Thoracic aorta (tissue), 2 donors: ENCODE data around the gene PARVA. TPM values are rescaled to one million over a fixed set of nuclear protein-coding genes. Genes with fewer than 3 reads are reported as not detected.

Experiments
- ATAC-seq: fragments of 150-250 bp; one replicate; pipeline ENCODE4 v1.8.0; 2017; ENCODE audit warnings: low read depth; ENCODE audit not compliant: insufficient number of reproducible peaks, low FRiP score
- DNase-seq: peaks from one replicate; pipeline ENCODE4 v3.0.0-alpha.2; 2020; ENCODE audit warnings: low spot score
- H3K27ac ChIP-seq, 2 donors: fragments of 200-600 bp; sonication (generic); 1 replicate in 1 of 2; 2 replicates in 1 of 2; pipeline ENCODE4 v1.5.1; 2016; ENCODE audit warnings: mild to moderate bottlenecking in 2 of 2, moderate library complexity in 2 of 2
- H3K27me3 ChIP-seq: fragments of 200-600 bp; sonication (generic); replicated peaks from 2 replicates; pipeline ENCODE4 v1.6.0; 2016; ENCODE audit warnings: mild to moderate bottlenecking; ENCODE audit not compliant: insufficient read depth
- H3K36me3 ChIP-seq: fragments of 200-600 bp; sonication (generic); one replicate; pipeline ENCODE4 v1.5.1; 2016
- H3K4me1 ChIP-seq, 2 donors: fragments of 200-600 bp; sonication (generic); 1 replicate in 1 of 2; 2 replicates in 1 of 2; pipeline versions ENCODE4 v1.5.1 to v1.6.0; 2016; ENCODE audit warnings: low read depth in 2 of 2, mild to moderate bottlenecking in 1 of 2; ENCODE audit not compliant: control insufficient read depth in 1 of 2
- H3K4me3 ChIP-seq: fragments of 200-600 bp; sonication (generic); 2 replicates; pipeline ENCODE4 v1.5.1; 2016; ENCODE audit warnings: mild to moderate bottlenecking
- H3K9me3 ChIP-seq: fragments of 200-600 bp; sonication (generic); 2 replicates; pipeline ENCODE4 v1.5.1; 2016
- total RNA-seq, 2 donors: library from RNA; depleted of rRNA; stranded (reverse); fragments of >200 nt; gene quantifications; one replicate each; pipeline versions ENCODE4 v1.1.0 to v1.2.3, GENCODE V29; 2016
- TF ChIP-seq, protein P1 (sequence below): fragments of 200-600 bp; sonication (generic); IDR thresholded peaks from one replicate; pipeline ENCODE4 v1.5.1; 2019; ENCODE audit warnings: antibody characterized with exemption

The PARVA gene
- total RNA-seq, 2 donors from 2014 or later = 96.7 to 99.7 TPM

- H3K27ac ChIP-seq = no peak overlapping the region
- H3K36me3 ChIP-seq = no peaks in the 10 kb centered on the region
- TF ChIP-seq, protein P1, sequence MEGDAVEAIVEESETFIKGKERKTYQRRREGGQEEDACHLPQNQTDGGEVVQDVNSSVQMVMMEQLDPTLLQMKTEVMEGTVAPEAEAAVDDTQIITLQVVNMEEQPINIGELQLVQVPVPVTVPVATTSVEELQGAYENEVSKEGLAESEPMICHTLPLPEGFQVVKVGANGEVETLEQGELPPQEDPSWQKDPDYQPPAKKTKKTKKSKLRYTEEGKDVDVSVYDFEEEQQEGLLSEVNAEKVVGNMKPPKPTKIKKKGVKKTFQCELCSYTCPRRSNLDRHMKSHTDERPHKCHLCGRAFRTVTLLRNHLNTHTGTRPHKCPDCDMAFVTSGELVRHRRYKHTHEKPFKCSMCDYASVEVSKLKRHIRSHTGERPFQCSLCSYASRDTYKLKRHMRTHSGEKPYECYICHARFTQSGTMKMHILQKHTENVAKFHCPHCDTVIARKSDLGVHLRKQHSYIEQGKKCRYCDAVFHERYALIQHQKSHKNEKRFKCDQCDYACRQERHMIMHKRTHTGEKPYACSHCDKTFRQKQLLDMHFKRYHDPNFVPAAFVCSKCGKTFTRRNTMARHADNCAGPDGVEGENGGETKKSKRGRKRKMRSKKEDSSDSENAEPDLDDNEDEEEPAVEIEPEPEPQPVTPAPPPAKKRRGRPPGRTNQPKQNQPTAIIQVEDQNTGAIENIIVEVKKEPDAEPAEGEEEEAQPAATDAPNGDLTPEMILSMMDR = no peak
- no peaks in the 10 kb centered on the region for H3K9me3 ChIP-seq
- no peak for DNase-seq
- no peaks in the 10 kb centered on the region for H3K27me3 ChIP-seq
- ATAC-seq = no peak
- no peak overlapping the region for H3K4me3 ChIP-seq
- no peaks in the 10 kb centered on the region for H3K4me1 ChIP-seq
Measured at GRCh38 chr11:12573707-12574485, 196.5 kb downstream of the PARVA start.

GRCh38 chr11:12577725-12578644 is 200.6 kb downstream of the PARVA start:
- Histone ChIP-seq H3K27me3 (no peaks in the 10 kb centered on the region), H3K4me1 (no peaks in the 10 kb centered on the region), H3K9me3 (no peaks in the 10 kb centered on the region), H3K4me3 (no peak overlapping the region), H3K27ac (no peak overlapping the region), H3K36me3 (no peaks in the 10 kb centered on the region)
- DNase-seq (no peak), ATAC-seq (no peak)
- TF ChIP-seq, protein P1 = no peak

- Histone ChIP-seq H3K4me3 (no peak overlapping the region), H3K27me3 (no peaks in the 10 kb centered on the region), H3K27ac (no peak overlapping the region), H3K4me1 (peaks cover 2 to 11% of the 10 kb centered on the region in 2 donors), H3K9me3 (no peaks in the 10 kb centered on the region), H3K36me3 (no peaks in the 10 kb centered on the region)
- no peak for DNase-seq
- no peak for ATAC-seq
- TF ChIP-seq, protein P1 = no peak
Measured at GRCh38 chr11:12581416-12581815, 204.0 kb downstream of the PARVA start.

- Histone ChIP-seq H3K27ac (no peak overlapping the region), H3K27me3 (no peaks in the 10 kb centered on the region), H3K36me3 (no peaks in the 10 kb centered on the region), H3K4me1 (peaks cover 2 to 11% of the 10 kb centered on the region in 2 donors), H3K9me3 (no peaks in the 10 kb centered on the region), H3K4me3 (no peak overlapping the region)
- ATAC-seq (no peak), DNase-seq (no peak)
- TF ChIP-seq, protein P1 = no peak
Measured at GRCh38 chr11:12581923-12582322, 204.6 kb downstream of the PARVA start.
